ENCODE measurements around the gene SUCLG2. TPM values are rescaled to one million over a fixed set of nuclear protein-coding genes. Genes with fewer than 3 reads are reported as not detected.

SUCLG2 gene
- total and polyA plus RNA-seq, 12 donors: 28.3 to 122 (median 97.4) TPM

- intact Hi-C loops (cut with DNase I): no loop called here
- Histone ChIP-seq H3K4me3 (no peak overlapping the region), H3K36me3 (no peaks in the 10 kb centered on the region), H3K9me3 (no peaks in the 10 kb centered on the region), H3K27ac (no peak overlapping the region), H3K4me1 (no peaks in the 10 kb centered on the region), H3K27me3 (no peaks in the 10 kb centered on the region)
- TF ChIP-seq CTCF (IDR thresholded peaks at IDR 0.05): no peak
- 58 to 64% methylated on average over 1 of the region's 1 CpG for WGBS, 2 donors
- no peak for ATAC-seq
- DNase-seq: no peak
Measured at GRCh38 chr3:67691926-67692325, 37.5 kb upstream of the SUCLG2 start.

- H3K27me3 ChIP-seq: no peaks in the 10 kb centered on the region
- ATAC-seq (no peak), DNase-seq (no peak)
- no peak overlapping the region for H3K27ac ChIP-seq
- intact Hi-C loops (cut with DNase I): no loop called here
- no peak for TF ChIP-seq CTCF (IDR thresholded peaks at IDR 0.05)
- H3K4me3 ChIP-seq: no peak overlapping the region
- H3K9me3 ChIP-seq: no peaks in the 10 kb centered on the region
- H3K36me3 ChIP-seq: no peaks in the 10 kb centered on the region
- 63 to 75% methylated on average over 1 of the region's 1 CpG for WGBS, 2 donors
- H3K4me1 ChIP-seq: no peaks in the 10 kb centered on the region
Measured at GRCh38 chr3:67691207-67691606, 36.8 kb upstream of the SUCLG2 start.

- no peak for TF ChIP-seq CTCF (IDR thresholded peaks at IDR 0.05)
- H3K36me3 ChIP-seq: no peaks in the 10 kb centered on the region
- H3K27ac ChIP-seq: no peak overlapping the region
- ATAC-seq (no peak), DNase-seq (no peak)
- H3K27me3 ChIP-seq: no peaks in the 10 kb centered on the region
- H3K9me3 ChIP-seq: no peaks in the 10 kb centered on the region
- H3K4me3 ChIP-seq: no peak overlapping the region
- H3K4me1 ChIP-seq: peaks cover 0 to 8% (median 0%) of the 10 kb centered on the region in 9 donors
- intact Hi-C loops (cut with DNase I): no loop called here
- WGBS, 2 donors: 72 to 74% methylated on average over 1 of the region's 1 CpG
Measured at GRCh38 chr3:67689806-67690205, 35.4 kb upstream of the SUCLG2 start.

GRCh38 chr3:67688231-67688630 lies 33.8 kb upstream of the SUCLG2 start:
- 97 to 98% methylated on average over 2 of the region's 2 CpGs for WGBS, 2 donors
- ATAC-seq (no peak), DNase-seq (no peak)
- H3K36me3 ChIP-seq: no peaks in the 10 kb centered on the region
- peaks cover 0 to 8% (median 0%) of the 10 kb centered on the region in 9 donors for H3K4me1 ChIP-seq
- no peak overlapping the region for H3K27ac ChIP-seq
- intact Hi-C loops (cut with DNase I): no loop called here
- no peak overlapping the region for H3K4me3 ChIP-seq
- no peaks in the 10 kb centered on the region for H3K9me3 ChIP-seq
- TF ChIP-seq CTCF (IDR thresholded peaks at IDR 0.05): no peak
- H3K27me3 ChIP-seq: no peaks in the 10 kb centered on the region
